GM12891 (cell line): Measurements from ENCODE around the gene MOGAT2.

Experiments used
- PAX5 ChIP-seq: IDR thresholded peaks from 2 replicates; pipeline ENCODE4 v1.6.1; 2011; ENCODE audit warnings: low read length, moderate library complexity, mild to moderate bottlenecking; ENCODE audit not compliant: insufficient read depth, severe bottlenecking
- POLR2A ChIP-seq: IDR thresholded peaks from 2 replicates; pipeline ENCODE4 v1.6.1; 2011; ENCODE audit warnings: low read depth, low read length, control low read depth
- POLR2AphosphoS5 ChIP-seq: IDR thresholded peaks from 2 replicates; pipeline ENCODE4 v1.6.1; 2011; ENCODE audit warnings: low read depth, low read length, control low read depth
- POU2F2 ChIP-seq: IDR thresholded peaks from 2 replicates; pipeline ENCODE4 v1.6.1; 2011; ENCODE audit warnings: low read depth, mild to moderate bottlenecking, control low read depth, low read length, moderate library complexity
- SPI1 ChIP-seq: IDR thresholded peaks from 2 replicates; pipeline ENCODE4 v1.6.1; 2011; ENCODE audit warnings: low read depth, low read length, control low read depth
- TAF1 ChIP-seq: IDR thresholded peaks from 2 replicates; pipeline ENCODE4 v1.6.1; 2011; ENCODE audit warnings: low read depth, low read length, control low read depth

DNA sequence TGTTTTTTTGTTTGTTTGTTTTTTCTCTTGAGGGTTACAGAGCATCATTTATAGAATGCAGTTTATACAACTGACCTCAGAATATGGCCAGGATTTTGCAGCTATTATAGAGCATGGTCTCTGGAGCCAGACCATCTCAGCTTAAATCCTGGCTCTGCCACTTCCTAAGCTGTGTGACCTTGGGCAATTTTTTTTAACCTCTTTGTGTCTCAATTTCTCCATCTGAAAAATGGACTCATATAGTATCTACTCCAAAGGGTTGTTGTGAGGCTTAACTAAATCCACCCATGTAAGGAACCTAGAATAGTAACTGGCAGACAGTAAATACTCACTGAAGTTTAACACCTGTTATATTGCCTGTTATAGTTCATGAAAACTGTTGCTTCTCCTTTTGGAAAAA lies 42.6 kb downstream of the MOGAT2 start:
- TF ChIP-seq POLR2A (no peak), TAF1 (no peak), POLR2AphosphoS5 (no peak), PAX5 (no peak), POU2F2 (no peak), SPI1 (no peak)
